ENCODE measurements around the gene XRCC3.

DNA sequence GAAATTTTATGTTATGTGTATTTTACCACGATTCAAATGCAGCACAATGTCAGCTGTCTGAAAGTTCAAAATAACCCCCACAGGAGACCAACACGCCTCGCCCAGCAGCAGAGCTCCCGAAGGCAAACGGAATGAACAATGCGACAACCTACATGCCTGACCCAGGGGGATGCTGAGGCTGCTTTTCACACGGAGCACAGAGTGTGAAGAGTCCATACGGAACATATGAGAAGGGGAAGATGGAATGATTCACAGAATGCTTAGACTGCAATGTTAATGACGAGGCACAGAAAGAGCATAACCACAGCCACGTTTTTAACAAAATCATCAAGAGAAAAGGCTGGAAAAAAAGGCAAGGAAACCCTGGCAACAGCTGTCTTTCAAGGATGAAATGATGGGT, 22.9 kb upstream of the XRCC3 start:
- TF ChIP-seq, protein P1, sequence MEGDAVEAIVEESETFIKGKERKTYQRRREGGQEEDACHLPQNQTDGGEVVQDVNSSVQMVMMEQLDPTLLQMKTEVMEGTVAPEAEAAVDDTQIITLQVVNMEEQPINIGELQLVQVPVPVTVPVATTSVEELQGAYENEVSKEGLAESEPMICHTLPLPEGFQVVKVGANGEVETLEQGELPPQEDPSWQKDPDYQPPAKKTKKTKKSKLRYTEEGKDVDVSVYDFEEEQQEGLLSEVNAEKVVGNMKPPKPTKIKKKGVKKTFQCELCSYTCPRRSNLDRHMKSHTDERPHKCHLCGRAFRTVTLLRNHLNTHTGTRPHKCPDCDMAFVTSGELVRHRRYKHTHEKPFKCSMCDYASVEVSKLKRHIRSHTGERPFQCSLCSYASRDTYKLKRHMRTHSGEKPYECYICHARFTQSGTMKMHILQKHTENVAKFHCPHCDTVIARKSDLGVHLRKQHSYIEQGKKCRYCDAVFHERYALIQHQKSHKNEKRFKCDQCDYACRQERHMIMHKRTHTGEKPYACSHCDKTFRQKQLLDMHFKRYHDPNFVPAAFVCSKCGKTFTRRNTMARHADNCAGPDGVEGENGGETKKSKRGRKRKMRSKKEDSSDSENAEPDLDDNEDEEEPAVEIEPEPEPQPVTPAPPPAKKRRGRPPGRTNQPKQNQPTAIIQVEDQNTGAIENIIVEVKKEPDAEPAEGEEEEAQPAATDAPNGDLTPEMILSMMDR (IDR thresholded peaks at IDR 0.05), result no peak
- TF ChIP-seq POLR2A (IDR thresholded peaks at IDR 0.05) (no peak), POLR2AphosphoS5 (IDR thresholded peaks at IDR 0.05; ENCODE audit: insufficient read depth in 1 of 2, low read depth in 1 of 2) (no peak)

All from vagina (tissue), 2 donors.